NCI-H460 (cell line): ENCODE results near the gene CAMTA1. TPM values are rescaled to one million over a fixed set of nuclear protein-coding genes. Genes with fewer than 3 reads are reported as not detected.

Experiments
- DNase-seq: peaks from one replicate; pipeline ENCODE4 v3.0.0-alpha.2; 2016; ENCODE audit warnings: low read depth; ENCODE audit errors: extremely low read depth
- total RNA-seq: library from RNA; depleted of rRNA; stranded (reverse); fragments of >200 nt; shearing (Covaris generic); gene quantifications from 2 replicates; pipeline ENCODE4 v1.2.3, GENCODE V29; 2014

The CAMTA1 gene
- total RNA-seq, 1 experiment from 2014 or later: 39.9 TPM

- no peak for DNase-seq
Measured at GRCh38 chr1:7430691-7431090, 645.4 kb downstream of the CAMTA1 start.

DNA sequence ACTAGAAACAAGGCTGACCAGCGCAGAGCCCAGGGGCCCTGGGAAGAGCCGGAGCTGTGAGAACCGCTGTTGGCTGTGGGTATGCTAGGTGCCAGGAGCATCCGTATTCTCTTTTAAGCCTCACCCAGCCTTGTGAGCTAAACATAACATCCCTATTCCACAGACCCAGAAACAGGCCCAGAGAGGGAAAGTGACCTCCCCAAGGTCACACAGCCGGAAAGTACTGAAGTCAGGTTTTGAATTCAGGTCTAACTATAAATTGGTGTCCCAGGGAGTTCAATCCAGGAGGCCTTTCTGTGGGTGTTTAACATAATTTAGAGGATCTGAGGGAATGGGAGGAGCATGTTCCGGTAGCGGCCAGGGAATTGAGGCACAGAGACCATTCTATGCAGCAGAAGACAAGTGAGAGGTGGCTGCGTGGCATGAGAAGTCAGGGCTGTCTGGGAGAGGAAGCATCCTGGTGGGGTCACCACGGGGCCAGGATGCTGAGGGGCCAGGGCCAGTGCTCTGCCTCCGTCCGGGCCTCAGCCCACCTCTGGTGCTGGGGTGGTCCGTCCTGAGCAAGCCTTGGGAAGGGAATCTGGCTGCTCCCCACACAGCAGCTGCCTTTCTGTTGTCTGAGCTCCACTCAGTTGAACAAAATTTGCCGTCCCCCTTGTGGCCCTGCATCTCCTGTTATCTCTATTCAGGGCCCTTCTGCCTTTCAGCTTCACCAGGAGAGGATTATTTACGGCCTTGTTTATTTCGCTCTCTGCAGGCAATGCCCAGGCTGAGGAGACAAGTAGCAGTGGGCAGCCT lies 647.0 kb downstream of the CAMTA1 start:
- no peak for DNase-seq

- no peak for DNase-seq
Measured at GRCh38 chr1:7432900-7433380, 647.7 kb downstream of the CAMTA1 start.

DNA sequence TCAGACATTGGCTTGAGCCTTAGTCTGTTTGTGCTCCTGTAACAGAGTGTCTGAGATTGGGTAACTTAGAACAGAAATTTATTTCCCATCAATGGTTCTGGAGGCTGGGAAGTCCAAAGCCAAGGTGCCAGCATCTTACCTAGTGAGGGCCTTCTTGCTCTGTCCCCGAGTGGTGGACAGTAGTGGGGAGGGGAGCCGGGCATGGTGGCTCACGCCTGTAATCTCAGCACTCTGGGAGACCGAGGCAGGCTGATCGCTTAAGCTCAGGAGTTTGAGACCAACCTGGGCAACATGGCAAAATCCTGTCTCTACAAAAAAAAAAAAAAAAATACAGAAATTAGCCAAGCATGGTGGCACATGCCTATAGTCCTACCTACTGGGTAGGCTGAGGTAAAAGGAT lies 649.3 kb downstream of the CAMTA1 start:
- DNase-seq: no peak

DNA sequence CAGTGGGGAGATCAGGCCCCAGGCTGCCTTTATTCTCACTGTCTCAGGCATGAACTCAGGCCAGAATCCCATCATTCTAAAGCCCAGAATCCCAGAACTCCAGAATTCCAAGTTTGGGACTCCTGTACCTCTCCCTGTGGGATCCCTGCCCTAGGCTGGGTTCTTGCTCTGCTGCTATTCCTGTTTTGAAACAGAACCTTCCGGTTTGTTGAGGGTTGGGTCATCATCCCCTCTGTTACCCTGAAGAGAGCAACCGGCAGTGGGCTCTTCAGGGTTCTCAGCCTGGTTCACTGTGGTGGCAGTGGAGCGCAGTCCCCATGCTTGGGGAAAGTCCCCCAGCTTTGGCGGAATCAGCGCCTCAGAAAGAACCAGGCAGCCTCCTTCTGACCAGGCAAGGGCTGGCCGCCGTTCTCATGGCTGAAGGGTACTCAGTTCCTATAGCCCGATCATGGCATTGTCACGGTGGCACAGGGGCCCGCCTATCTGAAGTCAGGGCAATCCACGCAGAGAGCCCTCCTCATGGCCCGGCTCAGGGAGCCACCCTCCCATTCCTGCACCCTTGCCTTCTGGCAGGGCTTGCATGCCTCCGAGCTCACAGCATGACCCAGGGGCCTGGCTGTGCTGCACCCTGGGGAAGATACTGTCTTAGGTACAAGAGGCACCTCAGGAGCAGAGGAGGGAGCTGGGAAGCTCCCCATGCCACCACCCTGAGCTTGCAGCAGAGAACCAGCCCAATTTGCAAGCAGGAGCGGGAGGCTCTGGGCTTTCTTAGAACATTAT lies 650.2 kb downstream of the CAMTA1 start:
- DNase-seq: no peak

DNA sequence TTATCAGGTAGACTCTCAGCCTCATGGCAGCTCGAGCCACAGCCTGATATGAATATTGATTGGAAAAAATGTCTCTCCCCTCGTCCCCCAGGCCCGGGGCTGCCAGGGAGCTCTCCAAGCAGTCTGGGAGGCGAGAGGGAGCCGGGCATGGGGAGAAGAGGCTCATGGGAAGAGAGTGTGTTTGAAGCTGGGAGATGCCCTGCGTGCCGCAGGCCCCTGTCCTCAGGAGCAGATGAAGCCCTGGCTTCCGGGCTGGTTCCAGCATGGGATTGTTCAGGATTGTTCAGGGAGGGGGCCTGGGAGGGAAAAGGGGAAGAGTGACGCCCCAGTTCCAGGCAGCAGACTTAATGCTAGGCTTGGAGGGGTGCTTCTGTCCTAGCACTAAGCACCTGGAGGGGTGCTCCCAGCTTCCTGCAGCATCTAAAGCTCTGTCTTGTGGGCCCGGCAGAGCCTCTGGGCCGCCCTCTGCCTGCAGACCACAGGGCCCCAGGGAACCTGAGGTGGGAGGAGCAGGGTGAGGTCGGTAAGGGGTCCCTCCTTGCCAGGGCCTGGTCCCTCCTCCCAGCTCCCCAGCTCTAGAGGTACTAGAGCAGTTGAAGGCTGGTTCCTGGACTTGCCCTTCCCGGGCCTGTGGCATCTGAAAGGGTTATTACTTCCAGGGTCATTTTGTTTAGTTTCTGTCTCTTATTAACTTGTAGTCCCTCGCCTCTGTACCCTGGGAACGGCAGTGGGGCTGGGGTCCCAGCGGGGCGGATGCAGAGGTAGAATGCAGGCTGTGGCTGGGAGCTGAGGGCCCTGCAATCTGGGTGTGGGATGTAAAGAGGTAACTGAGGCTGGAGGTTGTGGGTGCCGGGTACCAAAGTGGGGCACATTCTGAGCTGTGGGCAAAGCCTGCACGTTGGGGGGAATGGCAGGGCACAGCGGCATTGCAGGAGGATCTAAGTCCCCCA lies 651.1 kb downstream of the CAMTA1 start:
- DNase-seq: no peak

GRCh38 chr1:7437036-7437435 lies 651.8 kb downstream of the CAMTA1 start:
- no peak for DNase-seq

- DNase-seq: no peak
Measured at GRCh38 chr1:7437608-7438395, 652.5 kb downstream of the CAMTA1 start.

- no peak for DNase-seq
Measured at GRCh38 chr1:7438396-7438785, 653.1 kb downstream of the CAMTA1 start.

GRCh38 chr1:7438921-7439655 lies 653.8 kb downstream of the CAMTA1 start:
- DNase-seq: no peak

DNA sequence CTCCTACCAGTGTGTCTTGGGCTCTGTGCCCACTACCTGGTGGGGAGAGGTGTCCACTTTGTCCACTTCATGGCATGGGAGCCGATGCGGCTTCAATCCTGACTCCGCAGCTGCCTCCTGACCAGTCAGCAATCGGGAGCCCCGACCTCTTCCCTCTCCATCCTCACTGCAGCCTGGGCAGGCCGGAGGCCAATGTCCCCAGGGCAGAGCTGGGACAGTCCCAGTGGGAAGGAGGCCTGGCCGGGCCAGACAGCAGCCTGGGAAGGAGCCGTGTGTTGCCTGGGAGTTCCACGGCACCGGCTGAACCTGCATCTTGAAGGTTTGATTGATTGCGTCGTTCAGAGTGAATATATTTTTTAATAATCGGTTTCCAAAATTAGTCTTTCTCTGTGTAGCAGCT lies 654.9 kb downstream of the CAMTA1 start:
- DNase-seq: no peak

DNA sequence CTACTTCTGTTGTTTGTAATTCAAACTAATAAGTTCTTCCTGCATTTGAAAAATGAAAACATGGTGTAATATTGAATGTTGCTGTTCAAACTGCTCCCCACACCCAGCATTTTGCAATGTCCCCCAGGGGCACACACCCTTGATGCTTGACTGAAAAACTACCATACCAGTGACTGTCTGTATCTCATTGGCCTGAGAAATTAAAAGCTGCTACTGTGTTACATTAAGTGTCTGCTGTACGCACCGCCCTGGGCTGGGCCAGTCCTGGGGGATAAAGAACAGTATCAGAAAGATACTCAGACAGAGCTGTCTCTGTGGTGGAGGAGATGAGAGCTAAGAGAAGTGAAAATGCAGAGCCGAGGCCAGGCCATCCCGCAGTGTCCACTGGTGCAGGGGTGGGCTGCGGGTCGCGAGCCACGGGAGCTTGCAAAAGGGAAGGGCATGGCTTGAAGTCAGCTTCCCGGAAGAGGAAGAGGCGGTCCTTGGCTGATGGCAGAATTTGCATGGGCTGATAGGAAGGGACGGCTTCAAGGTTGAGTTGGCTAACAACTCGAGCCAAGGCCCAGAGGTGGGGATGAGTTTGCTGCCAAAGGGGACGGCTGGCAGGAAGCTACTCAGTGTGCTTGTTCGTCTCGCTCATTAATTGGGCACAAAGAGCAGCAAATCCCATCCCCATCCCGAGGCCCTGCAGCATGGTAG lies 656.0 kb downstream of the CAMTA1 start:
- no peak for DNase-seq

DNA sequence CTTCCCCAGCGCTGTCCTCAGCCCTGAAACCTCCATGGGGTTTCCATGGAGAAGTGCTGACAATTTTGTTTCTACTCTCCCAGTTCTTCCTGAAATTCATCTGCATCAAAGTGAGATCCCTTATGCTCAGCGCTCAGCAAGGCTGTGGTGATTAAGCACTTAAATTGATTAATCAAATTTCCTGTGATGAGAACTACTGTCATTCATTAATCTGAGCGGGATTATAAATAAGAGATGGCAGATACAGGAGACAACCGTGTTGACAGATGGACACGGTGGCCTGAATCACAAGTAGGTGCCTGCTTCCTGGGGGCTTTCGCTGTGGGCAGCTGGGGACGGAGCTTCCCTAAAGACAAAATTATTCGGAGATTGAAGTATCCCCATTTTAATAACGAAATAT lies 656.8 kb downstream of the CAMTA1 start:
- DNase-seq: no peak

- no peak for DNase-seq
Measured at GRCh38 chr1:7442918-7443317, 657.7 kb downstream of the CAMTA1 start.

- no peak for DNase-seq
Measured at GRCh38 chr1:7444363-7444762, 659.1 kb downstream of the CAMTA1 start.

DNA sequence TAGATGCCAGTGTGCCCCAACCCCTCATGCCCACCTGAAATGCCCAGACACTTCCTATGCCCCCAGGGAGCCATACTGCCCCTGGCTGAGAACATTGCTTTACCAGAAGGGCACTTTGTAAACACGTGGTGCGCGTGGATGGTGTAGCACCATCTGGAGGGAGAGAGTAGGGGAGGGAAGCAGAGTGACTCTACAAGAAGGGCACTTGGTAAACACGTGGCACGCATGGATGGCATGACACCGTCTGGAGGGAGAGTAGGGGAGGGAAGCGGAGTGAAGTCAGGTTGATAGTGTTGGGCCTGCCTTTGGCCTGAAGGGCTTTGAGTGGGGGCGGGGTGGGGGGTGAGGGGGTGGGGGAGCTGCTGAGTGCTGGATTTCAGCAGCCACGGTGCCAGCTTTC lies 661.8 kb downstream of the CAMTA1 start:
- no peak for DNase-seq

DNA sequence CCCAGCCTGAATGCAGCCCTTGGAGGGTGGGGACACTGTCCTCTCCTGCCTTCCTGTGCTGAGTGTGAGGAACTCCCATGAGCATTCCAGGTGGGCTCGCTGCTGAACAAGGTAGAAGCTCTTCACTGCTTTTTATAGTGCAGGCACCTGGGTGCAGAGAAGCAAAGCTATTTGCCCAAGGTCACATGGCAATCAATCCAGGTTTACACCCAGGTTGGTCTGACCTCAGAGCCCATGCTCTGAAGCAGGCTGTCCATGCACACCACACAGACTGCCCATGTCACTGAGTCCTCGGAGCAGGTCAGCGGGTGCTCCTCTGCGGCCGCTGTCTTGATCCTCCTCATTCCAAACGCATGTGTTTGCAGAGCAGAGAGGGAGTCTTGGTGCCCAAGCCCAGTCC lies 662.5 kb downstream of the CAMTA1 start:
- DNase-seq: no peak

- DNase-seq: no peak
Measured at GRCh38 chr1:7448986-7449385, 663.7 kb downstream of the CAMTA1 start.

DNA sequence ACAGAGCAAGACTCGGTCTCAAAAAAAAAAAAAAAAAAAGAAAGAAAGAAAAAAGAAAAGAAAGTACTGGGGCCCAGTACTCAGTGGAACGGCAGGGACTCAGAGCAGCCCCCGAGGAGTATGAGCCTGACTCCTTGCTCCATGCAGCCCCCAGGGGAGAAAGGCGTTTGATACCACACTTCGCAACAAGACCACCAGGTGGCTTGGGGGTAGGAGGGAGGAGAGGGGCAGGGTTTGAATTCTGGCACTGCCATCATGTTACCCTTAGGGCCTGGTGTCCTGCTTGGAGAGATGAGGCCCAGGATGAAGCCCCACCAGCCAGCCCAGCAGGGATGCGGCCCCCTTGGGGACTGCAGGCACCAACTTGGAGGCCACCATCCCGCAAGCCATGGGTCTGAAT lies 664.5 kb downstream of the CAMTA1 start:
- no peak for DNase-seq
